Urothelium cell line (cell line): Measurements from ENCODE around the gene GATAD2A.

Experiments
- DNase-seq: peaks from one replicate; pipeline ENCODE4 v3.0.0; 2011; ENCODE audit warnings: low spot score, mixed read lengths
- FAIRE-seq: peaks from 2 replicates; lab custom pipeline; 2011; peaks lifted over from hg19 to GRCh38; lab: Jason Lieb, UNC

GATAD2A gene

GRCh38 chr19:19540715-19541515 lies 135.4 kb downstream of the GATAD2A start:
- peak; percentile 37 for DNase-seq

GRCh38 chr19:19541616-19542015 lies 136.1 kb downstream of the GATAD2A start:
- DNase-seq, result no peak
- no peak for FAIRE-seq

More at GRCh38 chr19:19540715-19541515, 135.4 kb downstream of the GATAD2A start:
- FAIRE-seq, result no peak

- no peak for FAIRE-seq
- no peak for DNase-seq
Observed at GRCh38 chr19:19542507-19542906, 137.0 kb downstream of the GATAD2A start.

GRCh38 chr19:19543101-19543500 lies 137.6 kb downstream of the GATAD2A start:
- DNase-seq (no peak), FAIRE-seq (no peak)

- FAIRE-seq (no peak), DNase-seq (no peak)
Observed at GRCh38 chr19:19543640-19544039, 138.2 kb downstream of the GATAD2A start.

- DNase-seq (no peak), FAIRE-seq (no peak)
Observed at GRCh38 chr19:19544257-19544953, 138.9 kb downstream of the GATAD2A start.

GRCh38 chr19:19544954-19545591 lies 139.6 kb downstream of the GATAD2A start:
- FAIRE-seq, result no peak
- no peak for DNase-seq

GRCh38 chr19:19545707-19546106 lies 140.2 kb downstream of the GATAD2A start:
- no peak for FAIRE-seq

GRCh38 chr19:19546751-19547162 lies 141.3 kb downstream of the GATAD2A start:
- DNase-seq (no peak), FAIRE-seq (no peak)

More at GRCh38 chr19:19545707-19546106, 140.2 kb downstream of the GATAD2A start:
- DNase-seq, result no peak

- FAIRE-seq, result no peak
- no peak for DNase-seq
Observed at GRCh38 chr19:19547674-19548336, 142.3 kb downstream of the GATAD2A start.

GRCh38 chr19:19548915-19549759 lies 143.7 kb downstream of the GATAD2A start:
- DNase-seq (no peak), FAIRE-seq (no peak)

- FAIRE-seq (no peak), DNase-seq (no peak)
Observed at GRCh38 chr19:19549804-19550464, 144.5 kb downstream of the GATAD2A start.

GRCh38 chr19:19550485-19550929 lies 145.0 kb downstream of the GATAD2A start:
- FAIRE-seq, result no peak
- peak; percentile 51 for DNase-seq

GRCh38 chr19:19550972-19551852 lies 145.7 kb downstream of the GATAD2A start:
- DNase-seq (no peak), FAIRE-seq (no peak)

GRCh38 chr19:19551853-19552192 lies 146.3 kb downstream of the GATAD2A start:
- FAIRE-seq (no peak), DNase-seq (no peak)

- DNase-seq, result peak; percentile 29
- no peak for FAIRE-seq
Observed at GRCh38 chr19:19552798-19553197, 147.3 kb downstream of the GATAD2A start.

- no peak for FAIRE-seq
- no peak for DNase-seq
Observed at GRCh38 chr19:19553670-19554069, 148.2 kb downstream of the GATAD2A start.
